Gastrocnemius medialis (tissue), 4 donors: Measurements from ENCODE around the gene AIFM1.

Experiments used
- CTCF ChIP-seq, 5 experiments: fragments of 450-650 bp in 3 of 5; fragments of 200-600 bp in 2 of 5; sonication (generic) in 2 of 5; IDR thresholded peaks in 4 of 5; conservative IDR thresholded peaks in 1 of 5; 1 replicate in 4 of 5; 2 replicates in 1 of 5; pipeline ENCODE4 v1.5.1; 2016 to 2019; ENCODE audit warnings: antibody characterized with exemption in 5 of 5, mild to moderate bottlenecking in 3 of 5, moderate library complexity in 3 of 5
- POLR2A ChIP-seq, 2 donors: fragments of 450-650 bp; IDR thresholded peaks; one replicate each; pipeline ENCODE4 v1.6.1; 2017; ENCODE audit warnings: antibody characterized with exemption in 2 of 2, mild to moderate bottlenecking in 2 of 2, moderate library complexity in 2 of 2

GRCh38 chrX:130082244-130083106 lies 83.2 kb downstream of the AIFM1 start:
- TF ChIP-seq CTCF (IDR thresholded peaks at IDR 0.05 in 4 of 5, conservative IDR thresholded peaks at IDR 0.05 in 1 of 5) (peak in 1 of 5 experiments; percentile 9), POLR2A (IDR thresholded peaks at IDR 0.05) (no peak)
